HepG2 (cell line): Measurements from ENCODE around the gene LONP1. TPM values are rescaled to one million over a fixed set of nuclear protein-coding genes. Genes with fewer than 3 reads are reported as not detected.
A peak's percentile ranks its signal among the peaks of the same experiment; 100 is the strongest.

Source experiments
- ATF4 ChIP-seq, 2 experiments: fragments of 450-650 bp in 1 of 2; sonication (generic) in 1 of 2; formaldehyde crosslinking; IDR thresholded peaks; 2 replicates each; pipeline versions ENCODE4 v1.5.0 to v1.8.0; 2020 to 2022; ENCODE audit warnings: mild to moderate bottlenecking in 1 of 2, missing genetic modification reagents in 1 of 2
- ATF5 ChIP-seq: sonication (generic); formaldehyde crosslinking; IDR thresholded peaks from 2 replicates; pipeline ENCODE4 v1.4.0; 2020; ENCODE audit warnings: mild to moderate bottlenecking, low read depth, missing genetic modification reagents
- BCL6 ChIP-seq: IDR thresholded peaks from 2 replicates; pipeline ENCODE4 v1.6.1; 2016; ENCODE audit warnings: missing genetic modification reagents, missing compliant biosample characterization
- GPN1 ChIP-seq: sonication (generic); formaldehyde crosslinking; IDR thresholded peaks from 2 replicates; pipeline ENCODE4 v1.5.1; 2020; ENCODE audit warnings: missing genetic modification reagents, borderline replicate concordance
- JARID2 ChIP-seq: sonication (generic); formaldehyde crosslinking; IDR thresholded peaks from 2 replicates; pipeline ENCODE4 v1.8.1; 2023; ENCODE audit warnings: missing genetic modification reagents, inconsistent platforms; ENCODE audit not compliant: insufficient replicate concordance
- KLF12 ChIP-seq: sonication (generic); formaldehyde crosslinking; IDR thresholded peaks from 2 replicates; pipeline ENCODE4 v1.4.0; 2020; ENCODE audit warnings: missing genetic modification reagents, borderline replicate concordance
- MXI1 ChIP-seq: IDR thresholded peaks from 3 replicates; pipeline ENCODE4 v1.6.1; 2012; ENCODE audit warnings: low read depth, low read length, inconsistent platforms, borderline replicate concordance
- PHB2 ChIP-seq: fragments of 450-650 bp; IDR thresholded peaks from 2 replicates; pipeline ENCODE4 v1.6.1; 2018; ENCODE audit not compliant: partially characterized antibody
- SRF ChIP-seq: IDR thresholded peaks from 2 replicates; pipeline ENCODE4 v1.6.1; 2011; ENCODE audit warnings: mild to moderate bottlenecking, low read depth, low read length, moderate library complexity
- ZFP1 ChIP-seq: IDR thresholded peaks from 2 replicates; pipeline ENCODE4 v1.6.1; 2016
- ZNF207 ChIP-seq: fragments of 450-650 bp; IDR thresholded peaks from 2 replicates; pipeline ENCODE4 v1.6.1; 2016; ENCODE audit warnings: antibody characterized with exemption, borderline replicate concordance
- ZNF343 ChIP-seq: sonication (generic); formaldehyde crosslinking; IDR thresholded peaks from 2 replicates; pipeline ENCODE4 v1.4.0; 2020; ENCODE audit warnings: mild to moderate bottlenecking, missing genetic modification reagents
- ZNF652 ChIP-seq: IDR thresholded peaks from 2 replicates; pipeline ENCODE4 v1.6.1; 2016; ENCODE audit warnings: low read depth, borderline replicate concordance
- ZNF687 ChIP-seq: sonication (generic); formaldehyde crosslinking; IDR thresholded peaks from 2 replicates; pipeline ENCODE4 v1.5.1; 2020; ENCODE audit warnings: mild to moderate bottlenecking, missing genetic modification reagents, moderate library complexity
- ZNF737 ChIP-seq: sonication (generic); formaldehyde crosslinking; IDR thresholded peaks from 2 replicates; pipeline ENCODE4 v1.5.0; 2020; ENCODE audit warnings: missing genetic modification reagents, mild to moderate bottlenecking, borderline replicate concordance
- ZNF800 ChIP-seq: sonication (generic); formaldehyde crosslinking; IDR thresholded peaks from 2 replicates; pipeline ENCODE4 v1.4.0; 2020; ENCODE audit warnings: missing genetic modification reagents
- polyA plus RNA-seq, 8 experiments: library from polyadenylated mRNA; depleted of rRNA in 3 of 8; stranded (reverse) in 7 of 8; unstranded in 1 of 8; fragments of >200 nt; fragmentation: Illumina TruSeq in 4 of 8; extraction: Trizol in 4 of 8; gene quantifications; 2 replicates each; pipeline versions ENCODE4 v1.2.1 to v1.2.3, GENCODE V29; 2011 to 2016; ENCODE audit warnings: low read depth in 4 of 8, missing spikeins in 1 of 8, mixed read lengths in 1 of 8; ENCODE audit not compliant: insufficient read depth in 1 of 8
- total RNA-seq, 5 experiments: library from RNA; depleted of rRNA; stranded (reverse); fragments of >200 nt; fragmentation: Illumina TruSeq; extraction: Trizol; gene quantifications; 2 replicates each; pipeline ENCODE4 v1.2.3, GENCODE V29; 2016; ENCODE audit warnings: low read depth in 1 of 5
- TF ChIP-seq, protein P1 (sequence below): sonication (generic); formaldehyde crosslinking; IDR thresholded peaks from 2 replicates; pipeline ENCODE4 v1.8.0; 2022; ENCODE audit warnings: mild to moderate bottlenecking, missing genetic modification reagents; ENCODE audit not compliant: insufficient replicate concordance
- TF ChIP-seq, protein P2 (sequence below): IDR thresholded peaks from 2 replicates; pipeline ENCODE4 v1.6.1; 2016

The LONP1 gene
- total and polyA plus RNA-seq, 2 of the 13 experiments (the other 11 are each of a cell fraction or from before 2014, with no cell fraction given) = 59.5 to 76.8 TPM

DNA sequence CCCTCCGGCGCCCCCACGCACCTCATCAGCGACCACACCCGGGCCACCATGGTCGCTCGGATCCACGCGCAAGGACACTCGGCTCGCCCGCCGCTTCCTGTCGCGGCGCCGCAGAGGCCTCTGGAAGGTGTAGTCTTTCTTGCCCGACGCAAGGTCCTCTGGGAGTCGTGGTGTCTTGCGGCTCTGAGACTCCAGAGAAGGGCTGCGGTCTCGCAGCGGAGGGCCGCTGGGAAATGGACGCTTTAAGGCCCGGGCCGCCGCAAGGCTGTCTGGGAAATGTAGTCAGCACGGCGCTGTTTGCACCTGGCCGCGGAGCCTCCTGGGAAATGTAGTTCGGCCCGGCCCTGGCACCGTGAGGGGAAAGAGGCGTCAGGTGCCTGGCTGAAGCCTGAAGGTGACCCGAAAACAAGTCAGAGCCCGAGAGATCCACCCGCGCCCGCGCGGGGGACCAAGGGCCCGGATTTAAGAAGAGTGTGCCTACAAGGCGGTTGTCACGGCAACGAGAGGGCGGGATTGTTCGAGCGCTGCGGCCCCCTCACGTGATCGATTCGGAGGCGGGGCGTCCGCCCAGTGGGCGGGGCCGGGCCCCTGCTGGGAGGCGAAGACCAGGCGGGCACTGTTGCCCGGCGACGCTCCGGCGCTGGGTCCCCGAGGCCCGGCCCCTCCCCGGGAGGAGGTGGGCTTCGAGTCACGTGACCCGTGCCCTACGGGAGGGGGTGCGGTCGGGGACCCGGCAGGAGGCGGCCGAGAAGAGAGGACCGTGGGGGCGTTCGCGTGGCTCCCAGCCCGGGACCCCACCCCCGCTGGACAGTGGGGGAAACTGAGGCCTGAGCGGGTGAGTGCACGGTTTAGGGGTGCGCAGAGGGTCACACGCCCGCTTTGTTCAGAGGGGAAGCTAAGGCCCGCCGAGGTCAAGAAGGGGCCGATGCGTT lies 39.2 kb downstream of the LONP1 start, which contains the start of the genes HSD11B1L and MICOS13 (continued):
- TF ChIP-seq ZNF687 (CRISPR knock-in tag) (peak; percentile 62; the same call in 1 of the 2 replicates), ATF4 (CRISPR knock-in tag; IDR thresholded peaks at IDR 0.05) (peak in 1 of 2 experiments; percentile 41; a peak in 1 of 4 replicates), GPN1 (CRISPR knock-in tag) (no peak), KLF12 (CRISPR knock-in tag) (no peak; the same call in 1 of the 2 replicates), ZNF800 (CRISPR knock-in tag) (no peak; the same call in 1 of the 2 replicates), ZNF343 (CRISPR knock-in tag) (no peak), SRF (peak; percentile 32; the same call in 1 of the 2 replicates), JARID2 (CRISPR knock-in tag) (no peak), BCL6 (CRISPR knock-in tag) (no peak; the same call in 1 of the 2 replicates), MXI1 (peak; percentile 72; the same call in 2 of the 3 replicates), PHB2 (no peak), ZNF207 (no peak), ZNF652 (CRISPR knock-in tag) (no peak), ATF5 (no peak), ZFP1 (CRISPR knock-in tag) (no peak), ZNF737 (no peak)
- TF ChIP-seq, protein P1, sequence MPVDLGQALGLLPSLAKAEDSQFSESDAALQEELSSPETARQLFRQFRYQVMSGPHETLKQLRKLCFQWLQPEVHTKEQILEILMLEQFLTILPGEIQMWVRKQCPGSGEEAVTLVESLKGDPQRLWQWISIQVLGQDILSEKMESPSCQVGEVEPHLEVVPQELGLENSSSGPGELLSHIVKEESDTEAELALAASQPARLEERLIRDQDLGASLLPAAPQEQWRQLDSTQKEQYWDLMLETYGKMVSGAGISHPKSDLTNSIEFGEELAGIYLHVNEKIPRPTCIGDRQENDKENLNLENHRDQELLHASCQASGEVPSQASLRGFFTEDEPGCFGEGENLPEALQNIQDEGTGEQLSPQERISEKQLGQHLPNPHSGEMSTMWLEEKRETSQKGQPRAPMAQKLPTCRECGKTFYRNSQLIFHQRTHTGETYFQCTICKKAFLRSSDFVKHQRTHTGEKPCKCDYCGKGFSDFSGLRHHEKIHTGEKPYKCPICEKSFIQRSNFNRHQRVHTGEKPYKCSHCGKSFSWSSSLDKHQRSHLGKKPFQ (CRISPR knock-in tag) = no peak
- TF ChIP-seq, protein P2, sequence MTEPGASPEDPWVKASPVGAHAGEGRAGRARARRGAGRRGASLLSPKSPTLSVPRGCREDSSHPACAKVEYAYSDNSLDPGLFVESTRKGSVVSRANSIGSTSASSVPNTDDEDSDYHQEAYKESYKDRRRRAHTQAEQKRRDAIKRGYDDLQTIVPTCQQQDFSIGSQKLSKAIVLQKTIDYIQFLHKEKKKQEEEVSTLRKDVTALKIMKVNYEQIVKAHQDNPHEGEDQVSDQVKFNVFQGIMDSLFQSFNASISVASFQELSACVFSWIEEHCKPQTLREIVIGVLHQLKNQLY = no peak
